ENCODE data around the gene APPL1.

DNA sequence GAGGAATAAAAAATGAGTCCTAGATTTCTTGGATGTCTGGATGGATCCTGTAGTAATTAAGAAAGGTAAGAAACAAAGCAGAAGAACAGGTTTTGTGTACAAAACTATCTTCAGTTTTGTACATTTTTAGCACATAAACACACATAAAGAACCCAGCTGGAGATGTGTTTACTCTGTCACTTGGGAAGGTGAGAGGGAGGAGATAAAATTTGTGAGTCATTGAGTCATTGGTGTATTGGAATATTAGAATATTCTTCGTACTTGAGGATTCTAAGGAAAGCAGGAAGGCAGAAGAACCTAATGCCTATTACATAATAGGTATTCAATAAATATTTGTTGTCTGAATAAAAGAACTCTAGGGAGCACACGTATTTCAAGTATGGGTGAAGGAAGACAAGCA lies 17.4 kb downstream of the APPL1 start:
- TF ChIP-seq, protein P1, sequence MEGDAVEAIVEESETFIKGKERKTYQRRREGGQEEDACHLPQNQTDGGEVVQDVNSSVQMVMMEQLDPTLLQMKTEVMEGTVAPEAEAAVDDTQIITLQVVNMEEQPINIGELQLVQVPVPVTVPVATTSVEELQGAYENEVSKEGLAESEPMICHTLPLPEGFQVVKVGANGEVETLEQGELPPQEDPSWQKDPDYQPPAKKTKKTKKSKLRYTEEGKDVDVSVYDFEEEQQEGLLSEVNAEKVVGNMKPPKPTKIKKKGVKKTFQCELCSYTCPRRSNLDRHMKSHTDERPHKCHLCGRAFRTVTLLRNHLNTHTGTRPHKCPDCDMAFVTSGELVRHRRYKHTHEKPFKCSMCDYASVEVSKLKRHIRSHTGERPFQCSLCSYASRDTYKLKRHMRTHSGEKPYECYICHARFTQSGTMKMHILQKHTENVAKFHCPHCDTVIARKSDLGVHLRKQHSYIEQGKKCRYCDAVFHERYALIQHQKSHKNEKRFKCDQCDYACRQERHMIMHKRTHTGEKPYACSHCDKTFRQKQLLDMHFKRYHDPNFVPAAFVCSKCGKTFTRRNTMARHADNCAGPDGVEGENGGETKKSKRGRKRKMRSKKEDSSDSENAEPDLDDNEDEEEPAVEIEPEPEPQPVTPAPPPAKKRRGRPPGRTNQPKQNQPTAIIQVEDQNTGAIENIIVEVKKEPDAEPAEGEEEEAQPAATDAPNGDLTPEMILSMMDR (conservative IDR thresholded peaks at IDR 0.05; ENCODE audit: low read depth, low read length), result no peak
- no peak for TF ChIP-seq POLR2A (IDR thresholded peaks at IDR 0.05; ENCODE audit: low read depth, low read length)
- TF ChIP-seq MXI1 (IDR thresholded peaks at IDR 0.05; ENCODE audit: borderline replicate concordance, low read depth, low read length), result no peak
- TF ChIP-seq RFX5 (IDR thresholded peaks at IDR 0.05; ENCODE audit: low read depth, low read length), result no peak
- no peak for TF ChIP-seq SMC3 (IDR thresholded peaks at IDR 0.05; ENCODE audit: low read depth, low read length)
- no peak for TF ChIP-seq RAD21 (IDR thresholded peaks at IDR 0.05; ENCODE audit: low read length)
- TF ChIP-seq MAZ (IDR thresholded peaks at IDR 0.05; ENCODE audit: borderline replicate concordance, low read depth, low read length), result no peak
- no peak for TF ChIP-seq CHD1 (IDR thresholded peaks at IDR 0.05; ENCODE audit: low read depth, low read length)
- TF ChIP-seq, protein P2, sequence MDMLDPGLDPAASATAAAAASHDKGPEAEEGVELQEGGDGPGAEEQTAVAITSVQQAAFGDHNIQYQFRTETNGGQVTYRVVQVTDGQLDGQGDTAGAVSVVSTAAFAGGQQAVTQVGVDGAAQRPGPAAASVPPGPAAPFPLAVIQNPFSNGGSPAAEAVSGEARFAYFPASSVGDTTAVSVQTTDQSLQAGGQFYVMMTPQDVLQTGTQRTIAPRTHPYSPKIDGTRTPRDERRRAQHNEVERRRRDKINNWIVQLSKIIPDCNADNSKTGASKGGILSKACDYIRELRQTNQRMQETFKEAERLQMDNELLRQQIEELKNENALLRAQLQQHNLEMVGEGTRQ (IDR thresholded peaks at IDR 0.05; ENCODE audit: low read depth, low read length), result no peak
- TF ChIP-seq CEBPB (IDR thresholded peaks at IDR 0.05; ENCODE audit: low read depth, low read length), result no peak
- TF ChIP-seq MAFK (IDR thresholded peaks at IDR 0.05; ENCODE audit: low read depth, low read length), result no peak
- TF ChIP-seq, protein P3, sequence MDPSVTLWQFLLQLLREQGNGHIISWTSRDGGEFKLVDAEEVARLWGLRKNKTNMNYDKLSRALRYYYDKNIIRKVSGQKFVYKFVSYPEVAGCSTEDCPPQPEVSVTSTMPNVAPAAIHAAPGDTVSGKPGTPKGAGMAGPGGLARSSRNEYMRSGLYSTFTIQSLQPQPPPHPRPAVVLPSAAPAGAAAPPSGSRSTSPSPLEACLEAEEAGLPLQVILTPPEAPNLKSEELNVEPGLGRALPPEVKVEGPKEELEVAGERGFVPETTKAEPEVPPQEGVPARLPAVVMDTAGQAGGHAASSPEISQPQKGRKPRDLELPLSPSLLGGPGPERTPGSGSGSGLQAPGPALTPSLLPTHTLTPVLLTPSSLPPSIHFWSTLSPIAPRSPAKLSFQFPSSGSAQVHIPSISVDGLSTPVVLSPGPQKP (IDR thresholded peaks at IDR 0.05; ENCODE audit: borderline replicate concordance, low read depth, low read length), result no peak

All from IMR-90 (cell line).